CD4-positive, alpha-beta T cell treated with Interleukin-17A for 1 hour (primary cell): ENCODE measurements around the gene KANK4.

Experiments used
- DNase-seq: peaks from one replicate; pipeline ENCODE4 v3.0.0-alpha.2; 2020

Gene KANK4

DNA sequence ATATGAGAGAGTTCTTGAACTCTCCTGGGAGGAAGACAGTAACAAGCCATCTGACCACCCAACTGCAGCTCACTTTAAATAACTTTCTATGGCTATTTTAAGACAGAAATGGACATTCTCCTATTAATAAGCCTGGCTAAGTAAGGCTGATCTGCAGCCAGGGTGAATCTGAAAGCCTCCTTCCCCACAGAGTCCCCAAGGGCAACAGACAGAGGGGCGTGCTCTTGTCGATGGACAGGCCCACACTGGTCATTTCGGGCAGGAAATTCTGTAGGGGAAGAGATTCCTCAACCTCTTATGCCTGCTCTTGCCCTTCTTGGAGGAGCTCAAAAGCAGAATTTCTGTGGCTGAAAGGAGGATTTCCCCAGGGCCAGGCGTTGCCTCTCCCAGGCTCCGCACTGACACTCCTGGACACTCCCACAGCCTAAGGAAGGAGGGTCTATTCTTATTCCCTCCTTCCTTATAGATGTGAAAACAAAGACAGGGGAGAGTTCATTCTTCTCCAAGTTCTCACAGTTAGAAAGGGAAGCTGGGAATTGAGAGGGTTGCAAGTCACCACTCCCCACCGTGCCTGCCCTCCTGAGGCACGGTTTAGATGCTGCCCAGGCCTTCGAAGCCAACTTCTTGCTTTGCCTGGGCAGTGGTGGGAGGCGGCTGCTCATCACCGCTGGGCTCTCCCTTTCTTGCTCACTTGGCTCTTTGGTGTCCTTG is 17.9 kb upstream of the KANK4 start:
- no peak for DNase-seq

DNA sequence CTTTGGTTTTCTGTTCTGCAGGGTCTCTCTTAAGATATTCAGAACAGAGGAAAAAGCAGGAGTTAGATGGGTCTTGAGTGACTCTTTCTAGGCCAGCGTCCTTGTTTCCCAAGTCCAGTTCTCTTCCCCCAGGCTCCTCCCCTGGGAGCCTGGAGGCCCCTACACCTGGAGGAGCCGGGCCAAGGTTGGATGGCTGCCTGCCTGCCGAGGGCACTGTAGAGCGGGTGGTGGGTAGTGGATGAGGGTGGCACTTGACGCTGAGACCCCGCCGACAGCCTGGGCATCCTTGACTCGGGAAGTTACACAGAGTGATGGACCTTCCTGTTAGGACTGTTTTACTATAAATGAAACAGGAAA is 17.4 kb upstream of the KANK4 start:
- no peak for DNase-seq

DNA sequence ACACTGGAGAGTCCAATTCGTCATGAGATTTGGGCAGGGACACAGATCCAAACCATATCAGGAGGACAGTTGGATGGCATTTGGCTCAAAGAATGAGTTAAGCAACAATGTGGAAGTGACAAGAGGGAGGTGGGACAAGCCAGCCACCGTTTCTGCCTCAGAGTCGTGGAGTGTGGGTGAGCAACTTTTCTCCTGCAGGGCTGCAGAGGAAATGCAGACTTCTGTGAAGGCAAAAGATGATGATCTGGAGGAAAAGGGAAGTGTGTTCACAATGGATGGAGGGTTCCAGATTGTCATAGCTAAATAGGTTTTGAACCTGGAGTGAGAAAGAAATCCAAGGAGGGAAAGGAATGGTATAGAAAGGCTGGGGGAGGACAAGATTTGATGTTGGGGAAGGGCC is 16.4 kb upstream of the KANK4 start:
- DNase-seq = no peak

DNA sequence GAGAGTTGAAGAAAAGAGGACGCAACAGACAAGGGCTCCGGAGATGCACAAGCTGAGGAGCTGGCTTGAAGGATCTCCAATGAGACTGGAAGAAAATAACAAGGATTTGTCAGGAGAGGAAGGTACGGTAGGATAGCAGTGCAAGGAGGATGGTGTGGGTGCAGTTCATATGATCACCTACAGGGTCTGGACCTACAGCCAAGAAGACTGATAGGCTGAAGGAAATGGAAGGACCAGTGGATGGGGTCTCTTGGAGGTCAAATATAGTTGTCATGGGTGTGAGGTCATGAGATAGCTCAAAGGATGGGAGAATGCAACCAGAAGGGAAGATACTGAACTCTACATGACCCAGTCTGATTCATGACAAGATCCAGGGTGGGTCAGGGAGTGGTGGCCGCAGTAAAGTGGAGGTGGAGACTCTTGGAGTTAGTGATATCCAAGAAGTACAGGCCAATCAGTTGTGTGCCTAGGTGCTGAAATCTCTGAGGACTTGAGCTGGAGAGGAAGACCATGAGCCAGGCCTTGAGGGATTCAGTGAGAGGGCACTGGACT is 15.3 kb upstream of the KANK4 start:
- no peak for DNase-seq

DNA sequence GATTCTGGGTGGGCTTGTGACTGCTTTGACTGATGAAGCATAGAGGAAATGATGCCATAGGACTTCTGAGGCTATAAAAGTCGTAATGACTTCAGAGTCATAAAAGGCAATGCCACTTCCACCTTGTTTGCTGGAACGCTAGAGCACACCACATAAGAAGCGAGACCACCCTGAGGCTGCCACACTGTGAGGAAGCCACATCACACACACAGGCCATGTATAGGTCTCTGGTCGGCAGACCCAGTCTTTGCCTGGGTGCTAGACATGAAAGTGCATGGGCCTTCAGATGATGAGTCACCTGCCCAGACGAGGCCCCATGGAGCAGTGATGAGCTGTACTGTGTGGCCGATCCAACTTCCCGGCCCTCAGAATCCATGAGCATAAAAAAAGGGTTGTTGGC is 14.2 kb upstream of the KANK4 start:
- no peak for DNase-seq

DNA sequence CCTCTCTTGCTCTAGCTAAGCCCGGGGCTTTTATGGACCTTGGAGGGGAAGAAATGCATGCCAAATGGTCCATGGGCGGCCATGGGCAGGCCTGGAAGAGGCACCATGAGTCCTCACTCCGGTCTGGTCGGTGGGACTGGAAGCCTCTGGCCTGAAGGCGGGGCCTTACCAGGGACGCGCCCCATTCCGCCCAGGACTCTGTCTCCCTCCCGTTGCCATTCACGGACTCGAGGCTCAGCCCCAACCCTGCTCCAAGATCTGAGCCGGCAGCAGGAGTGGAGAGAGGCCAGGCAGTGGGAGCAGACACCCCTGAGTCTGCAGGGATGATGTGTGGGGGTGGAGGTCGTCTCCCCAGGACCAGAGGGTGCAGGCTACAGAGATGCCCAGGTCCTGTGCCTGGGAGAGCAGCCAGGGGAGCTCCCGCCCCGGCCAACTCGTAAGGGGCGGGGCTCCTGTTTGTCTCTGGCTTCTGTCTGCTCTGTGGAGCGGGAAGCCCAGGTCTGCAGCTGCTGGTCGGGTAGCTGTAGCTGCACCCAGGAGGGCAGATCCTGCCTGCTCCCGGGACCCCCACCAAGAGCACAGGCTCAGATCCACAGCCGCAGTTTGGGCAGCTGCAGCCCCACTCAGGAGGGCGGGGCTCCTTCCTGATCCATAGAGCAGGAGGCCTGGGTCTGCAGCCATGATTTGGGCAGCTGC is 8.3 kb upstream of the KANK4 start:
- no peak for DNase-seq

DNA sequence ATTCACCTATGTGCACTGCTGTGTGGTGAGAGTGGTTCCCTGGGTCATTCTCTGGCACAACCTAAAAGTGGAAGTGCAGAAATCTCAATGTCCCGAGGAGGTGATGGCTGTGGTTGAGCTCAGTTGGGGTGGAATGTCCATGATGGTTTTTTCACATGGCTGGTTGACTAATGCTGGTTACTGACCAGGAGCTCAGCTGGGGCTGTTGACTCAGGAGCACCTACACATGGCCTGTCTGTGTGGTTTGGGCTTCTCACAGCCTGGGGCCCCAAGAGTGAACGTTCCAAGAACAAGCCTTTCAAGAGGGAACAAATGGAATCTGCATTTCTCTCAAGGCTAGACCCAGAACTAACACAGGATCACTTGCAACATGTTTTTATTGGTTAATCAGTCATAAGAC is 6.4 kb upstream of the KANK4 start:
- no peak for DNase-seq

- DNase-seq = no peak
Measured at GRCh38 chr1:62325081-62325480, 5.8 kb upstream of the KANK4 start.

DNA sequence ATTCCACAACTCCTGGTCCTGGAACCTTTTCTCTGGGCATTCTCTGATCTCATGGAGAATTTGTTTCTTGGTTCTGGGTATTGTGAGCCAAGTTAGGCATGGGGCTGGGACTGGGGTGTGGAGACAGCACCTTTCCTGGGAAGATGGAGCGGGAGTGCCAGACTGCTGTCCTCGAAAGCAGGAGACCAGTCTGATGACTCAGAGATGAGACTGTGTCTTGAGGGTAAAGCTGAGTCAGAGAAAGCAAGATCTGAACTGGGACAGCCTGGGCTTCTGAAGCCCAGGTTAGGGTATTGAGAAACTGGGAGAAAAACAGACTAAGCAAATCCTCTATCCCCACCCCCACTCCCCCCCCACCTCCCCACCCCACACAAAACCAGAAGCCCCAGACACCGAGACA is 2.2 kb upstream of the KANK4 start:
- no peak for DNase-seq

- DNase-seq = no peak
Measured at GRCh38 chr1:62318320-62318755, 896 bp downstream of the KANK4 start.

DNA sequence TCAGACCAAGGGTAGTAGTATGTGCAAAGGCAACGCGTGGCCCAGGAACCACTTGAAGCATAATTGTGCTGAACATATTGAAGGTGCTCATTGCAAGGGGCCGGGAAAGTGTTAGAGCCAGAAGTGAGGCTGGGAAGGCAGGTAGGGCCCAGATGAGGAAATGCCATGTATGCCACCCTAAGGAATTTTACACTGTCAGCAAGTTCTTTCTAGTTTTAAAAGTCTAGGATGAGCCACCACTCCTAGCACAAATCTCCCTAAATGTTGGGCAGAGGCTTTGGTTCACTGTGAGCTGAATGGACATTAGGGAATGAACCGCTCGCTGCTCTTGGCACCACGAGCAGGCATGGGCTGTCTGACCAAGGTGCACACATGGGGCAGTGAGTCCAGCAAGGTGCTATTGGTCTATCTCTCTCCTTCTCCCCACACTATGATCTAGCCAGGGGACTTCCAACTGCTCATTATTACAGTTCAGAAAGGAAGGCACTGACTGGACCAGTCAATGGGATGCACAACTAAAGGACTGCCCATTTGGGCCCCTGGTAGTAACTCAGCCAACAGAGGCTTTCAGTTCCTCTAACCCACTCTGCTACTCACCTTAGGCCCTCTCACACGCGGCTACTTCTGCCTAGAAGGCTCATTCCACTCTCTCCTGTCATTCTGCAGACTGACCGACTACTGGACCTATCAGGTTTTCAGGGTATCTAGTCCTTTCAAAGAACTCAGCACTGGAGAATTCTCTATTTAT is 2.0 kb downstream of the KANK4 start:
- DNase-seq = no peak

- DNase-seq = no peak
Measured at GRCh38 chr1:62316135-62316534, 3.1 kb downstream of the KANK4 start.

GRCh38 chr1:62315387-62315786 is 3.8 kb downstream of the KANK4 start:
- no peak for DNase-seq

DNA sequence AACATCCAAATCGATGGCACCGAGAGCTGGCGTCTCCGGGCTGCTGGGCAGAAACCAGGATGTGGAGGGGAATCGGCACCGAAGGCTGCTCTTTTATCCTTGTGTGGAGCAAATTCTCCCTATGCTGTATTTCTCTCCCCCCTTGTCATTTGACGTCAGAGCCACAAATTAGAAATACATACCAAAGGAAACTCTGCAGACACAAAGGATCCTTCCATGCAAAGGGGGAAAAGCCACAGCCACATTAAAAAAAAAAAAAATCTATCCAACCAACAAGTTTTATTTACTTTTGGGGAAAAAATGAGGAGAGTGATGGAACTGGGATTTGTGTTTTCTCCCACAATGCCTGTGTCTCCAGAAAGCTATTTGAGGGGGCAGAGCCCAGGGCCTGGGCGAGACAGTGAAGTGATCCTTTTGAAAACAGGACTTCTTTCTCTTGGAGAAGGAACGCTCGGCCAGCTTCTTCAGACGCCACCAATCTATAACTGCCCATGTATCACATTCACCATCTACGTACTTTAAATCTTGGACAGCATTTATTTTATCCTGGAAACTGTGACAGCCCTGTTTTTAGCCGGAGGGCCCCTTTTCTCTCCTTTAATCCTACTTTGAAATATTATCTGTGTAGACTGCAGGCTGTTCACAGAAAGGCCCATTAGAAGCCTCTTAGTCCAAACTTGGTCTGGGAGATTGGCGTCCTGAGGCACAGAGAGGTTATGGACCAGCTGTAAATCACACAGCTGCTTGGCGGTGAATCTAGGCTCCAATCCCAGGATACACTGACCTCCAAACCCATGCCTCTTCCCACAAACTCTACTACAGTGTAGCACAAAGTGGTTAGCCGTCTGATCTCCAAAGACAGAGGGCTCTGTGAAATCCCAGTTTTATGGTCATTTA is 4.5 kb downstream of the KANK4 start:
- no peak for DNase-seq

- DNase-seq = no peak
Measured at GRCh38 chr1:62312698-62313097, 6.5 kb downstream of the KANK4 start.

- no peak for DNase-seq
Measured at GRCh38 chr1:62311473-62311943, 7.7 kb downstream of the KANK4 start.

- DNase-seq = no peak
Measured at GRCh38 chr1:62309906-62310305, 9.3 kb downstream of the KANK4 start.

DNA sequence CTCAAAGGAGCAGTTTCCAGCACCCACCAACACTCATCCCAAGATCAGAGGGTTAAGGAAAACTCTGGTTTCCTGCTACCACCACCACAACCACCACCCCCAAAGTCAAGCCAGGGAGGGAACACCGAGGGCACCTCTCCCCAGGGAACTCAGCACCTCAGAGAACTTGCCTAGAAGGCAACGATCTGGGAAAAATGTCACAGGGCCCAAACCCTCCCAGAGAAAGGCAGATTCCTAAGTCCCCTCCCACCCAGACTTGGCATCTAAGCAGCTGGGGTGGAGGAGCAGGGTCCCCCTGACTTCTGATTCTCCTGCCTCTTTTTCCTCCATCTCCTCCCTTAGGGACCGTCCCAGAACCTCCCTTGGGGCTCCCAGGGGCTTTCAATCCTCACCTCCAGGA is 10.6 kb downstream of the KANK4 start:
- no peak for DNase-seq

DNA sequence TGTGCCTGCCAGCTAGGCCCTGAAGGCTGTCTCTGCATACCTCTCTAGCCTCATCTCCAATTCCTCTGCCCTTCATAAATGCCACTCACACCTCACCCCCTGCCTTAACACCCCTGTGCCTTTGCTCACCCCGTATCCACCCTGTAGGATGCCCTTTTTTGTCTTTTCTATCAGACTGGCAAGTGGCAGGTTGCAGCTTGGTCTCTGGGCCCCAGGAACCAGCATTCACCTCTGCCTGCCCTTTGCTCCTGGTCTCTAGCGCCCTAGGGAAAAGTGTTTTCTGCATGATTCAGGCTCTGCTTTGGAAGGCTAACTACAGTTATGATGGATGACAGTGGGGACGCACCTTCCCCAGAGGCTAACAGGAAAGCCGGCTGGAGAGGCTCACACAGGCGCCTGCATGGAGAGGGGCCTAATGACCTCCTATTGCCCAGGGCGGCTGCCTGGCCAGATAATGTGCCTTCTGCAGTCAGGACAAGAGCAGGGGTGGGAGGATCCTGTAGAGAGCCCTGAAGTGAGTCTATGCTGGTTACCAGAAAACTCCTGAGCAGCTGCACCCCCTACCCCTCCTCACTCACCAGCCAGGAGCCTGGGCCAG is 11.2 kb downstream of the KANK4 start:
- DNase-seq = no peak

- DNase-seq = no peak
Measured at GRCh38 chr1:62307446-62307845, 11.8 kb downstream of the KANK4 start.

DNA sequence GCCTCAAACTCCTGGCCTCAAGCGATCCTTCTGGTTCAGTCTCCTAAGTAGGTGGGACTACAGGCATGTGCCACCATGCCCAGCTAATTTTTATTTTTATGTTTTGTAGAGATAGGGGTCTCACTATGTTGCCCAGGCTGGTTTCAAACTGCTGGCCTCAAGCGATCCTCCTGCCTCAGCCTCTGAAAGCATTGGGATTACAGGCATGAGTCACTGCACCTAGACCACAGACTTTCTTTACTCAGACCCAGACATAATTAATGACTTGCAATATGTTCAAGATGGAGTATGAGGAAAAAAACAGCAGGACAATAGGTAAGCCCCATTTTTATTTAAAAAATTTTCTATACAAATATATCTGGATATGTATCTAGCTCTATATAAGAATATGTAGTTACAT is 13.2 kb downstream of the KANK4 start:
- DNase-seq = no peak

GRCh38 chr1:62304975-62305374 is 14.3 kb downstream of the KANK4 start:
- no peak for DNase-seq
